ENCODE data around the gene MATCAP1.

DNA sequence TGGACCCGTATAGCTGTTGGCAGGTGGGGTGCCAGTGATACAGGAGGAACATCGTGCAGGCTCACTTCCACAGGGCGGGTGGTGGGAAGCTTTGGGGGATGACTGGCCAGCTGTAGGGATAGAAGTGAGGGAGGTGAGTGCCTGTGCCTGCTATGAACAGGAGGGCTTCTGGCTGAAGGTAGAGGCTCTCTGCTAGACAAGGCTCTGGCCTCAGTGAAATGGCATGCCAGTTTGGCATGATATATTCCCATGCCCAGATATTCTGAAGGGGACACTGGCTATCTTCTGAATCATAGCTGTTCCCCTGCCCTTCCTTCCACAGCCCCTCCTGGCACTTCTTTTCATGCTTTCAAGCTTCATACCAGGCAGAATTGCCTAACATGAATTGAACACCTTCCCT lies 54.9 kb downstream of the MATCAP1 start:
- TF ChIP-seq CEBPB (IDR thresholded peaks at IDR 0.05; ENCODE audit: borderline replicate concordance in 1 of 2, low read depth in 2 of 2, low read length in 2 of 2) (no peak), POLR2A (IDR thresholded peaks at IDR 0.05; ENCODE audit: low read depth, low read length) (no peak), EZH2 (IDR thresholded peaks at IDR 0.05; ENCODE audit: borderline replicate concordance, control insufficient read depth, low read depth, low read length) (no peak), NBN (IDR thresholded peaks at IDR 0.05) (no peak), FOXM1 (IDR thresholded peaks at IDR 0.05; ENCODE audit: low read depth, low read length) (no peak), MTA2 (IDR thresholded peaks at IDR 0.05; ENCODE audit: low read depth) (no peak)
- TF ChIP-seq, protein P1, sequence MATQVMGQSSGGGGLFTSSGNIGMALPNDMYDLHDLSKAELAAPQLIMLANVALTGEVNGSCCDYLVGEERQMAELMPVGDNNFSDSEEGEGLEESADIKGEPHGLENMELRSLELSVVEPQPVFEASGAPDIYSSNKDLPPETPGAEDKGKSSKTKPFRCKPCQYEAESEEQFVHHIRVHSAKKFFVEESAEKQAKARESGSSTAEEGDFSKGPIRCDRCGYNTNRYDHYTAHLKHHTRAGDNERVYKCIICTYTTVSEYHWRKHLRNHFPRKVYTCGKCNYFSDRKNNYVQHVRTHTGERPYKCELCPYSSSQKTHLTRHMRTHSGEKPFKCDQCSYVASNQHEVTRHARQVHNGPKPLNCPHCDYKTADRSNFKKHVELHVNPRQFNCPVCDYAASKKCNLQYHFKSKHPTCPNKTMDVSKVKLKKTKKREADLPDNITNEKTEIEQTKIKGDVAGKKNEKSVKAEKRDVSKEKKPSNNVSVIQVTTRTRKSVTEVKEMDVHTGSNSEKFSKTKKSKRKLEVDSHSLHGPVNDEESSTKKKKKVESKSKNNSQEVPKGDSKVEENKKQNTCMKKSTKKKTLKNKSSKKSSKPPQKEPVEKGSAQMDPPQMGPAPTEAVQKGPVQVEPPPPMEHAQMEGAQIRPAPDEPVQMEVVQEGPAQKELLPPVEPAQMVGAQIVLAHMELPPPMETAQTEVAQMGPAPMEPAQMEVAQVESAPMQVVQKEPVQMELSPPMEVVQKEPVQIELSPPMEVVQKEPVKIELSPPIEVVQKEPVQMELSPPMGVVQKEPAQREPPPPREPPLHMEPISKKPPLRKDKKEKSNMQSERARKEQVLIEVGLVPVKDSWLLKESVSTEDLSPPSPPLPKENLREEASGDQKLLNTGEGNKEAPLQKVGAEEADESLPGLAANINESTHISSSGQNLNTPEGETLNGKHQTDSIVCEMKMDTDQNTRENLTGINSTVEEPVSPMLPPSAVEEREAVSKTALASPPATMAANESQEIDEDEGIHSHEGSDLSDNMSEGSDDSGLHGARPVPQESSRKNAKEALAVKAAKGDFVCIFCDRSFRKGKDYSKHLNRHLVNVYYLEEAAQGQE (IDR thresholded peaks at IDR 0.05; ENCODE audit: low read depth, low read length): no peak
